IMR-90 (cell line): Measurements from ENCODE around the gene SLC34A3.

ENCODE experiments used
- CEBPB ChIP-seq: IDR thresholded peaks from 2 replicates; pipeline ENCODE4 v1.6.1; 2012; ENCODE audit warnings: low read depth, low read length, improper control_type of control experiment
- CTCF ChIP-seq: conservative IDR thresholded peaks from 2 replicates; pipeline ENCODE4 v1.5.1; 2012; ENCODE audit warnings: mild to moderate bottlenecking, low read depth, low read length, improper control_type of control experiment
- NFE2L2 ChIP-seq: fragments of 150-350 bp; IDR thresholded peaks from 2 replicates; pipeline ENCODE4 v1.6.1; 2016; ENCODE audit warnings: low read depth, mild to moderate bottlenecking, low read length
- POLR2A ChIP-seq: IDR thresholded peaks from 2 replicates; pipeline ENCODE4 v1.6.1; 2012; ENCODE audit warnings: mild to moderate bottlenecking, low read depth, low read length
- RAD21 ChIP-seq: IDR thresholded peaks from 2 replicates; pipeline ENCODE4 v1.6.1; 2012; ENCODE audit warnings: low read length, improper control_type of control experiment
- RCOR1 ChIP-seq: IDR thresholded peaks from 2 replicates; pipeline ENCODE4 v1.6.1; 2012; ENCODE audit warnings: mild to moderate bottlenecking, low read length, improper control_type of control experiment; ENCODE audit not compliant: insufficient replicate concordance
- RFX5 ChIP-seq: IDR thresholded peaks from 2 replicates; pipeline ENCODE4 v1.8.0; 2012; ENCODE audit warnings: low read depth, mild to moderate bottlenecking, low read length, moderate library complexity
- SMC3 ChIP-seq: fragments of 150-350 bp; IDR thresholded peaks from 2 replicates; pipeline ENCODE4 v1.6.1; 2016; ENCODE audit warnings: low read depth, mild to moderate bottlenecking, antibody characterized with exemption, low read length, moderate library complexity
- USF2 ChIP-seq: fragments of 150-350 bp; IDR thresholded peaks from 2 replicates; pipeline ENCODE4 v1.6.1; 2017; ENCODE audit warnings: mild to moderate bottlenecking, antibody characterized with exemption, low read length, low read depth

- TF ChIP-seq RCOR1 (no peak), CTCF (no peak), CEBPB (no peak), POLR2A (no peak), RFX5 (no peak), USF2 (no peak), SMC3 (no peak), RAD21 (no peak), NFE2L2 (no peak)
Measured at GRCh38 chr9:137275203-137275587, 44.5 kb downstream of the SLC34A3 start.
